Hepatocyte (in vitro differentiated cells): Measurements from ENCODE around the gene PLAAT3. TPM values are rescaled to one million over a fixed set of nuclear protein-coding genes. Genes with fewer than 3 reads are reported as not detected.

Source experiments
- DNase-seq: peaks from one replicate; pipeline ENCODE4 v3.0.0-alpha.2; 2016; ENCODE audit warnings: low spot score
- H2AFZ ChIP-seq: fragments of 200-600 bp; sonication (generic); 2 replicates; pipeline ENCODE4 v1.6.0; 2016; ENCODE audit warnings: antibody characterized with exemption, mild to moderate bottlenecking
- H3K27ac ChIP-seq: fragments of 200-600 bp; sonication (generic); 2 replicates; pipeline ENCODE4 v1.5.1; 2016; ENCODE audit warnings: mild to moderate bottlenecking
- H3K27me3 ChIP-seq: fragments of 200-600 bp; sonication (generic); 2 replicates; pipeline ENCODE4 v1.6.1; 2016
- H3K36me3 ChIP-seq: fragments of 200-600 bp; sonication (generic); replicated peaks from 2 replicates; pipeline ENCODE4 v1.5.1; 2016; ENCODE audit warnings: low read depth; ENCODE audit not compliant: insufficient read depth
- H3K4me1 ChIP-seq: fragments of 200-600 bp; sonication (generic); 2 replicates; pipeline ENCODE4 v1.5.1; 2016; ENCODE audit warnings: mild to moderate bottlenecking, moderate library complexity; ENCODE audit not compliant: insufficient read depth
- H3K4me2 ChIP-seq: fragments of 200-600 bp; sonication (generic); 2 replicates; pipeline ENCODE4 v1.6.0; 2016
- H3K4me3 ChIP-seq: fragments of 200-600 bp; sonication (generic); 2 replicates; pipeline ENCODE4 v1.5.1; 2016; ENCODE audit warnings: mild to moderate bottlenecking
- H3K79me2 ChIP-seq: fragments of 200-600 bp; sonication (generic); 2 replicates; pipeline ENCODE4 v1.6.0; 2017; ENCODE audit warnings: mild to moderate bottlenecking
- H3K9me2 ChIP-seq: fragments of 200-600 bp; sonication (generic); replicated peaks from 2 replicates; pipeline ENCODE4 v1.6.0; 2017; ENCODE audit warnings: mild to moderate bottlenecking; ENCODE audit not compliant: insufficient read depth
- H3K9me3 ChIP-seq: fragments of 200-600 bp; sonication (generic); 2 replicates; pipeline ENCODE4 v1.5.1; 2016; ENCODE audit warnings: low read depth, mild to moderate bottlenecking
- H4K20me1 ChIP-seq: fragments of 200-600 bp; sonication (generic); 2 replicates; pipeline ENCODE4 v1.6.0; 2016; ENCODE audit warnings: mild to moderate bottlenecking; ENCODE audit not compliant: insufficient read depth, poor library complexity, severe bottlenecking
- EZH2 ChIP-seq: fragments of 200-600 bp; sonication (generic); IDR thresholded peaks from 2 replicates; pipeline ENCODE4 v1.6.1; 2016; ENCODE audit warnings: antibody characterized with exemption, mild to moderate bottlenecking, borderline replicate concordance
- EZH2phosphoT487 ChIP-seq: fragments of 200-600 bp; sonication (generic); IDR thresholded peaks from one replicate; pipeline ENCODE4 v1.6.1; 2018; ENCODE audit warnings: antibody characterized with exemption, mild to moderate bottlenecking, low read depth, moderate library complexity; ENCODE audit not compliant: unreplicated experiment, severe bottlenecking
- WGBS: methylation state at CpG from one replicate; pipeline ENCODE4 v1.1.6; 2016; ENCODE audit warnings: low lambda C conversion rate; ENCODE audit errors: missing lambda C conversion rate; 5-methylcytosine and 5-hydroxymethylcytosine counted together
- polyA plus RNA-seq: library from polyadenylated mRNA; unstranded; fragments of >200 nt; fragmentation: Nextera tagmentation; extraction: Ambion mirVana; gene quantifications from 2 replicates; pipeline ENCODE4 v1.2.1, GENCODE V29; 2016
- total RNA-seq: library from RNA; depleted of rRNA; stranded (reverse); fragments of >200 nt; gene quantifications from 2 replicates; pipeline ENCODE4 v1.2.3, GENCODE V29; 2014
- TF ChIP-seq, protein P1 (sequence below): fragments of 200-600 bp; sonication (generic); IDR thresholded peaks from 2 replicates; pipeline ENCODE4 v1.5.1; 2016; ENCODE audit warnings: antibody characterized with exemption, mild to moderate bottlenecking; ENCODE audit not compliant: poor library complexity

The PLAAT3 gene
- total and polyA plus RNA-seq, 2 experiments from 2014 or later: 32.4 to 49.6 TPM

- H3K9me2 ChIP-seq: no peaks in the 10 kb centered on the region
- H3K4me1 ChIP-seq: no peaks in the 10 kb centered on the region
- 92% methylated on average over 7 of the region's 7 CpGs for WGBS
- no peaks in the 10 kb centered on the region for H3K36me3 ChIP-seq
- H4K20me1 ChIP-seq: no peaks in the 10 kb centered on the region
- no peaks in the 10 kb centered on the region for H3K9me3 ChIP-seq
- no peaks in the 10 kb centered on the region for H3K27me3 ChIP-seq
- H3K27ac ChIP-seq: no peak overlapping the region
- no peak for DNase-seq
- H3K4me2 ChIP-seq: no peak overlapping the region
- peaks cover 12% of the 10 kb centered on the region for H3K79me2 ChIP-seq
- H3K4me3 ChIP-seq: no peak overlapping the region
- TF ChIP-seq EZH2 (no peak), EZH2phosphoT487 (no peak)
- TF ChIP-seq, protein P1, sequence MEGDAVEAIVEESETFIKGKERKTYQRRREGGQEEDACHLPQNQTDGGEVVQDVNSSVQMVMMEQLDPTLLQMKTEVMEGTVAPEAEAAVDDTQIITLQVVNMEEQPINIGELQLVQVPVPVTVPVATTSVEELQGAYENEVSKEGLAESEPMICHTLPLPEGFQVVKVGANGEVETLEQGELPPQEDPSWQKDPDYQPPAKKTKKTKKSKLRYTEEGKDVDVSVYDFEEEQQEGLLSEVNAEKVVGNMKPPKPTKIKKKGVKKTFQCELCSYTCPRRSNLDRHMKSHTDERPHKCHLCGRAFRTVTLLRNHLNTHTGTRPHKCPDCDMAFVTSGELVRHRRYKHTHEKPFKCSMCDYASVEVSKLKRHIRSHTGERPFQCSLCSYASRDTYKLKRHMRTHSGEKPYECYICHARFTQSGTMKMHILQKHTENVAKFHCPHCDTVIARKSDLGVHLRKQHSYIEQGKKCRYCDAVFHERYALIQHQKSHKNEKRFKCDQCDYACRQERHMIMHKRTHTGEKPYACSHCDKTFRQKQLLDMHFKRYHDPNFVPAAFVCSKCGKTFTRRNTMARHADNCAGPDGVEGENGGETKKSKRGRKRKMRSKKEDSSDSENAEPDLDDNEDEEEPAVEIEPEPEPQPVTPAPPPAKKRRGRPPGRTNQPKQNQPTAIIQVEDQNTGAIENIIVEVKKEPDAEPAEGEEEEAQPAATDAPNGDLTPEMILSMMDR: no peak
- H2AFZ ChIP-seq: no peak overlapping the region
Measured at GRCh38 chr11:63599211-63600122, 14.8 kb downstream of the PLAAT3 start.

- H3K79me2 ChIP-seq: peaks cover 12% of the 10 kb centered on the region
- H3K27me3 ChIP-seq: no peaks in the 10 kb centered on the region
- no peaks in the 10 kb centered on the region for H4K20me1 ChIP-seq
- no peaks in the 10 kb centered on the region for H3K9me3 ChIP-seq
- no peaks in the 10 kb centered on the region for H3K36me3 ChIP-seq
- H3K4me3 ChIP-seq: no peak overlapping the region
- H3K4me2 ChIP-seq: no peak overlapping the region
- no peaks in the 10 kb centered on the region for H3K4me1 ChIP-seq
- no peak for DNase-seq
- H3K27ac ChIP-seq: no peak overlapping the region
- no peaks in the 10 kb centered on the region for H3K9me2 ChIP-seq
- H2AFZ ChIP-seq: no peak overlapping the region
- TF ChIP-seq EZH2phosphoT487 (no peak), EZH2 (no peak)
- WGBS: 65% methylated on average over 4 of the region's 4 CpGs
Measured at GRCh38 chr11:63598556-63598955, 15.7 kb downstream of the PLAAT3 start.

DNA sequence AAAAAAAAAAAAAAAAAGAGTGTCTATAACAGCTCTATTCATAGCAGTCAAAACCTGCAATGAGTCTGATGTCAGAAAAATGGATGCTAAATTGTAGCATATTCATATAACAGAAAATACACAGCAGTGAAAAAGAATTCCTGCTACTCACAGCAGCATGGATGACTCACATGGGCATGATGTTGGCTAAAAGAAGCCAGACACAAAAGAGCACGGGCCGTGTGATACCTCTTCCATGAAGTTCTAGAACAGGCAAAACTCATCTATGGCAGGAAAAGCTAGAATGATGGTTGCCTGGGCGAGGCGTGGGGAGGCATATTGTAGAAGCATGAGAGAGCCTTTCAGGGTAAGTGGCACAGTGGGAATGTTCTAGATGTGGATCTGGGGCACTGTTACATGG is 18.9 kb downstream of the PLAAT3 start:
- 88% methylated on average over 4 of the region's 4 CpGs for WGBS

DNA sequence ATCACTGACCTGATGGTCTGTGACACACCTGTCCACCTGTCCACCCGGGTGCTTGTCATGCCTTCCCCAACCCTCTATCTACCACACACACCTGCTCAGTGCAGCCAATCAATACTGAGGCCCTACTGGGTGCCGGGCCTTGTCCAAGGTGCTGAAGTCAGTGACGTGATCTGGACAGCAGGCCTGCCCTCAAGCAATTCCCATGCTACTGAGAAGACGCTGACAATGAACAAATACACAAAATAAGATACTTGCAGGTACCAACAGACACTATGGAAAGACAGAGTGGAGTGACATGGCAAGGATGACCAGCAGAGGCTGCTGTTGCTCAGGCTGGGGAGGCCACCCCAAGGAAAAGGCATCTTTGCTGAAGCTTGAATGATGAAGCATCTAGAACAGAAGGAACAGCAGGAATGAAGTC is 21.2 kb downstream of the PLAAT3 start:
- Histone ChIP-seq H3K4me3 (no peak overlapping the region), H3K4me2 (no peak overlapping the region), H3K27ac (no peak overlapping the region), H4K20me1 (no peaks in the 10 kb centered on the region), H3K36me3 (no peaks in the 10 kb centered on the region), H3K4me1 (no peaks in the 10 kb centered on the region), H3K27me3 (no peaks in the 10 kb centered on the region), H3K9me2 (no peaks in the 10 kb centered on the region), H3K9me3 (no peaks in the 10 kb centered on the region), H2AFZ (no peak overlapping the region), H3K79me2 (no peaks in the 10 kb centered on the region)
- WGBS: 75% methylated on average over 4 of the region's 4 CpGs
- DNase-seq: no peak
- TF ChIP-seq, protein P1: peak; percentile 44
- TF ChIP-seq EZH2: no peak

More for the DNA sequence above, 18.9 kb downstream of the PLAAT3 start:
- no peak overlapping the region for H3K4me3 ChIP-seq
- no peaks in the 10 kb centered on the region for H3K27me3 ChIP-seq
- H2AFZ ChIP-seq: no peak overlapping the region
- no peak overlapping the region for H3K27ac ChIP-seq
- H3K36me3 ChIP-seq: no peaks in the 10 kb centered on the region
- TF ChIP-seq, protein P1: no peak
- no peak for TF ChIP-seq EZH2
- TF ChIP-seq EZH2phosphoT487: no peak
- H3K79me2 ChIP-seq: peaks cover 4% of the 10 kb centered on the region
- no peaks in the 10 kb centered on the region for H4K20me1 ChIP-seq
- no peak for DNase-seq
- H3K4me1 ChIP-seq: no peaks in the 10 kb centered on the region
- no peak overlapping the region for H3K4me2 ChIP-seq
- H3K9me2 ChIP-seq: no peaks in the 10 kb centered on the region
- H3K9me3 ChIP-seq: no peaks in the 10 kb centered on the region
